GM18868 (cell line): Measurements from ENCODE around the gene VPS13C.

Experiments
- ATAC-seq: cut with Tn5 transposase; IDR thresholded peaks from one replicate; pipeline ENCODE4 v1.9.1; 2021; ENCODE audit warnings: mild to moderate bottlenecking, moderate library complexity; ENCODE audit not compliant: unreplicated experiment

Gene VPS13C, protein sequence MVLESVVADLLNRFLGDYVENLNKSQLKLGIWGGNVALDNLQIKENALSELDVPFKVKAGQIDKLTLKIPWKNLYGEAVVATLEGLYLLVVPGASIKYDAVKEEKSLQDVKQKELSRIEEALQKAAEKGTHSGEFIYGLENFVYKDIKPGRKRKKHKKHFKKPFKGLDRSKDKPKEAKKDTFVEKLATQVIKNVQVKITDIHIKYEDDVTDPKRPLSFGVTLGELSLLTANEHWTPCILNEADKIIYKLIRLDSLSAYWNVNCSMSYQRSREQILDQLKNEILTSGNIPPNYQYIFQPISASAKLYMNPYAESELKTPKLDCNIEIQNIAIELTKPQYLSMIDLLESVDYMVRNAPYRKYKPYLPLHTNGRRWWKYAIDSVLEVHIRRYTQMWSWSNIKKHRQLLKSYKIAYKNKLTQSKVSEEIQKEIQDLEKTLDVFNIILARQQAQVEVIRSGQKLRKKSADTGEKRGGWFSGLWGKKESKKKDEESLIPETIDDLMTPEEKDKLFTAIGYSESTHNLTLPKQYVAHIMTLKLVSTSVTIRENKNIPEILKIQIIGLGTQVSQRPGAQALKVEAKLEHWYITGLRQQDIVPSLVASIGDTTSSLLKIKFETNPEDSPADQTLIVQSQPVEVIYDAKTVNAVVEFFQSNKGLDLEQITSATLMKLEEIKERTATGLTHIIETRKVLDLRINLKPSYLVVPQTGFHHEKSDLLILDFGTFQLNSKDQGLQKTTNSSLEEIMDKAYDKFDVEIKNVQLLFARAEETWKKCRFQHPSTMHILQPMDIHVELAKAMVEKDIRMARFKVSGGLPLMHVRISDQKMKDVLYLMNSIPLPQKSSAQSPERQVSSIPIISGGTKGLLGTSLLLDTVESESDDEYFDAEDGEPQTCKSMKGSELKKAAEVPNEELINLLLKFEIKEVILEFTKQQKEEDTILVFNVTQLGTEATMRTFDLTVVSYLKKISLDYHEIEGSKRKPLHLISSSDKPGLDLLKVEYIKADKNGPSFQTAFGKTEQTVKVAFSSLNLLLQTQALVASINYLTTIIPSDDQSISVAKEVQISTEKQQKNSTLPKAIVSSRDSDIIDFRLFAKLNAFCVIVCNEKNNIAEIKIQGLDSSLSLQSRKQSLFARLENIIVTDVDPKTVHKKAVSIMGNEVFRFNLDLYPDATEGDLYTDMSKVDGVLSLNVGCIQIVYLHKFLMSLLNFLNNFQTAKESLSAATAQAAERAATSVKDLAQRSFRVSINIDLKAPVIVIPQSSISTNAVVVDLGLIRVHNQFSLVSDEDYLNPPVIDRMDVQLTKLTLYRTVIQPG (N-terminal part only)

GRCh38 chr15:62060113-62060895 lies at the start of gene VPS13C:
TSS of gene VPS13C (minus strand) at chr15:62060447. CDS start at chr15:62060374, 73 bp downstream.
- peak; percentile 85 for ATAC-seq

DNA sequence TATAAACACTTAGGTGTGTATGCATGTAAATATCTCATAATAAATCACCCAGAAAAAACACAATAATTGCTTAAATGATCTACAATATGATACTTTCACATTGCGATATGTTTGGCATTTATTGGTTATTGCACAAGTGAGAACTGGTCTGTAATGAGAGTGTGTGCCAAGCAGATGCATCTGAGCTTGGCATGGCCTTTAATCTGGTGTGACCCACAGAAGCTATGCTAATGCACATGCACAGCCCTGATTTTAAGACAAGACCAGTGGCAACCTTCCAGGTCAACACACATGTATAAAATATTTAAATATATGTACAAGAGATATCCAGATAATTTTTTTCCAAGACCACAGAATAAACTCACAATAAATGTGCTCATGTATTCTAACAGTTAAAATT lies 49.2 kb upstream of the VPS13C start:
- ATAC-seq, result no peak

DNA sequence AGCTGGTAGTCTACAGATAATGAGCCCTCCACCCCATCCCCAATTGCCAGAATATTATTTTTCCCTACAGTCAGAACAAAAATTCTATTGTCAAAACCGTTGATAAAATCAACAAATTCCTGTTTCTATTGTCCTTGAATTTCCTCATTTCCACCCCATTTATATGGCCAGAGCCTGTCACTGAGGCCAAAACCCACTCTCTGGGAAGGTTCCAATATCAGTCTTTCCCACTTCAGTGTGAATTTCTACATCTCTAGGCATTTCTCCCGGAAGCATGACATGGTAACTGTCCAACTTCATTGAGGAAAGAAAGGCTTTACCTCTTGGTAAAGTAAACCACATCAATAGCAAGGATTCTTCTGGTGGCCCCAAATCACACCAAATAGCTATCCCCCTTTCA lies 48.2 kb upstream of the VPS13C start:
- no peak for ATAC-seq

GRCh38 chr15:62107571-62108121 lies 47.4 kb upstream of the VPS13C start:
- no peak for ATAC-seq

- no peak for ATAC-seq
Observed at GRCh38 chr15:62106096-62106495, 45.8 kb upstream of the VPS13C start.

DNA sequence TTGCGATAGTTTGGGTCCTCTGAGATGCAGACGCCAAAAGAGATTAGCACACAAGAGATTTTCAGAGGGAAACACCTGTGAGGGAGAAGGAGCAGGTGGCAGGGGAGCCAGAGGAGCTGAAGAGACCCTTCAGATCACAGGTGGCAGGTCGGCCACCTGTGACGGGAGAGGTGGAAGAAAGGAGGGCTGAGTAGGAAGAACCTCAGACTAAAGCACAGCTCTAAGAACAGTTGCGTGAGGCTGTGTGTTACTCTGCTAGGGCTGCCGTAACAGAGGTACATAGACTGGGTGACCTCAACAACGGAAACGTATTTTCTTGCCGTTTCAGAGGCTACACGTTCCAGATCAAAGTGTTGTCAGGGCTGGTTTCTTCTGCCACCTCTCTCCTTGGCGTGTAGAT lies 45.0 kb upstream of the VPS13C start:
- no peak for ATAC-seq

DNA sequence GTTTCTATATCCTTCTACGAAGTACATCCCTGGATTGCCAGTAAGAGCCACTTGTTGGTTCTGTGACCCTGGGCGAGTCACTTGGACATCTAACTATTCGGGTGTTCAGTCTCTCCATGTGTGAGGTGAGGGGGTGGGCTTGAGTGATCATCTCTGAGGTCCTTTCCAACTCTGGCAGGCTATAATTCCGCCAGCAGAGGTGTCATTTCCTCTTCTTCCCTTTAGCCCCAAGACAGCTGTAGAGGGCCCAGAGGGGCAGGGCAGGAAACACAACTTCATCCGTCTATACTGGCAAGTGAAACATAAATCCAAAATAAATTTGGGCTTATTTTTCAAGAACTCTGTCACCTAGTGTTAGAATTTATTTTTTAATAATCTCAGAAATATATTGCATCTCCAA lies 44.6 kb upstream of the VPS13C start:
- ATAC-seq, result no peak

GRCh38 chr15:62104401-62104800 lies 44.2 kb upstream of the VPS13C start:
- ATAC-seq, result no peak

GRCh38 chr15:62103431-62103830 lies 43.2 kb upstream of the VPS13C start:
- no peak for ATAC-seq

- ATAC-seq, result no peak
Observed at GRCh38 chr15:62099094-62099601, 38.9 kb upstream of the VPS13C start.

DNA sequence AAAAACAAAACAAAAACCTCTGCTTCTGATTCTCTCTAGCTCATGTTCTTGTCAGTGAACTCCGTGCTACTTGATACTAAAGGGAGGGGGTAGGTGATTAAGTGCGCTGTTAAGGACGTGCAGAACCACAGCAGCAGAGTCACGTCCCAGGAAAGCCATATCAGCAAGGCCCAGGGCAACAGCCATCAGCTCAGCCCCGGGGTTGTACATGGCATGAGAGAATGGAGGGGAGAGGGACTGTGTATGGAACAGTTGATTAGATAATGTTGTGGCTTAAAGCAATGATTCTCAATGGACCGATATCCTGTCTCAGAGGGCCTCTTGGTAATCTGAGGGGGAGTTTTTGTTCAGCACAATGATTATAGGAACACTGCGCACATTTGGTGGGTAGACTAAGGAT lies 34.1 kb upstream of the VPS13C start:
- ATAC-seq, result no peak

- no peak for ATAC-seq
Observed at GRCh38 chr15:62093809-62094208, 33.6 kb upstream of the VPS13C start.

DNA sequence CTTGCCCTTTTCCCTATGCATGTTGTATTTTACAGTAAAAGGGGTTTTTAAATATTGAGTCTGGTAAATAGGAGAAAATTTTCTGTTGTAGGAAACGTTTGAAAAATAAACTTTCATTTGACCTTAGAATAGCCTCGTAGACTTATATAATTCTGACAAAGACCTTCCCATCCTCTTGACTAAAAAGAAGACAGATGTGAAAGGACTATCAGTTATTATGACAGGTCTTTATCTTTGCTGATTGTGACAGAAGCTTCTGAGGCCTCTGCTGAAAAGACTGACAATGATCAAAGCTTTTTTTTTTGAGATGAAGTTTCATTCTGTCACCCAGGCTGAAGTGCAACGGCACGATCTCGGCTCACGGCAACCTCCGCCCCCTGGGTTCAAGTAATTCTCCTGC lies 30.7 kb upstream of the VPS13C start:
- no peak for ATAC-seq

DNA sequence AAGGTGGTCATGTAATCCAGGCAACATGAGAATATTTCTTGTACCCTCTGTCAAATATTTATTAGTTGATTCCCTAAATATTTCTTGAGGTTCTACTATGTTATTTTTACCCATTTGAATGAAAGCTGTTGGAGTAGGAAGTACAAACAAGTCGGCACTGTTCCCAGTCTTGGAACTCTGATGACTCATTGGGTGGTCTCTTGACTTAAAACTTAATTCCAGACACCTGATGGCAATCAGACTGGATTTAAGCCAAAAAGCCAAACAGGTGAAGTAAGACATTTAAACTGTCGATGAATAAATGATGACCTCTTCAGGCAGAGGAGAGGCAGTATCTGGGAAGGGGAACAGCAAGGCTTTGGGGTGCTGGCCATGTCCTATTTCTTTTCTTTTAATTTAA lies 29.4 kb upstream of the VPS13C start:
- no peak for ATAC-seq

- no peak for ATAC-seq
Observed at GRCh38 chr15:62088353-62088693, 28.1 kb upstream of the VPS13C start.

DNA sequence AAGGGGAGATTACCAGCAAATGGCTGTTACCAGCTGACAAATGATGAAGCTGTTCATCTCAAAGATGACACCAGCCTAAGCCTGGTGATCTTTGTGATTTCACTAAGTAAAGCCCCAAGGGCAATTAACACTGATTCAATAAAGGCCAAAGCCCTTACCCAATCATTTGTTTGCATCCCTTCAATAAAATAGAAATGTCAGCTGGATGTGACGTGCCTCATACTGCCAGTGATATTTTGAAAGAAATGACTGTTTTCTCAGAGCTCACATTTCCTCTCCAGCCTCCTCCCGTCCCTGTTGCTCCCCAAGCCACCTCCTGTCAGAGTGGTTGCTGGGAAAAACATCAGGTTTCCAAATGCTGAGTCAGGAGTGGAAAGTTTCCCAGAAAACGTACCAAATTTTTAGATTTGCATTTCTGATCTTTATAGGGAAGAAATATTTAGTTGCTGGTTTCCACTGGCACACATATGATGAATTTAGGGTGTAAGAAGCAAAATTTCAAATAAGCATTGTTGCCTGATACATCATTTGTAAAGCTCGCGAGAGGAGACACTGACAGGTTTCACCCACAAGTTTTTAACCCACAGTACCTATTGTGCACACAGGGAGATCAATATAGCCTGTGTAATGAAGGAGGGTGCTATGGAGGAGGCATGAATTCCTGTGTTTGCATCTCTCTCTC lies 27.6 kb upstream of the VPS13C start:
- no peak for ATAC-seq

- ATAC-seq, result no peak
Observed at GRCh38 chr15:62085740-62086139, 25.5 kb upstream of the VPS13C start.

DNA sequence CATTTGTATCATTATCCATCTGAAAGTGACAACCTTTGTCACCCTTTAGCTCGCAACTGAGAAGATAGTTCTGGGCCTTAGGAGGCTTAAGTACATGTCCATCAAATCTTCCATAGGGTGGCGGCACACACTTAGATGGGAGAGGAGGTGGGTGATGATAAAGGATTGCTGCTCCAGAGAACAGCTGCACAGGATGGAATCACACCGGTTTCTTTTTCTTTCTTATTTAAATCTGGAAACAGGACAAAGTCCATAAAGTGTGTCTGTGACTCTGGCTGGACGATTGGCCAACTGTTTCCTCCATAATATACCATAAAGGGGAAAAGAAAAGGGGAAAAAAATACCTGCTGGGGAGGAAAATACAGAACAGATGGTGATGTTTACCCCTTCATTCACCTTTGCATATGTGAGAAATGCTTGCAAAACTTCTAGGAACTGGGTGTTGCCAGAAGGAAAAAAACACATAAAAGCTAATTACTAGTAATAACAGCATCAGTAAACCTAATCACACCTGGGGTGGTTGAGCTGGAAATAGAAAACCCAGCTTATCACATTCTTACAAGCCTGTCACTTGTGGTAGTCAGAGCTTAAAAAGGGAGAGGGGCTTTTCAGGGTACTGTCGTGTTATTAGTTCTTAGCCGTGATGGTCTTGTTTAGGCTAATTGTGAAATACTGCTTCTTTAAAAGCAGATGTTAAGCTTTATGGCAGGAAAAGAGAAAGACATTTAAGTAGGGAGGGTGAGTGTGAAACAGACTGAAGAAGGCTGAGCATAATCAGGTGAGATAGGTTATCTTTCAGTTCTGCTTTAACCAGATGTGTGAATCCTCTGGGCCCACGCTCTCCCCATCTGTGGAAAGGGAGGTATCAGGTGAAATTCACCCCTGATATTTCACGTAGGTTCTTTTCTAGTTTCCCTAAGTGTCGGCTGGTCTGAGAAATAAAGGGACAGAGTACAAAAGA lies 23.2 kb upstream of the VPS13C start:
- no peak for ATAC-seq
